Tibial nerve (tissue), 4 donors: ENCODE data around the gene MYO18B. TPM values are rescaled to one million over a fixed set of nuclear protein-coding genes. Genes with fewer than 3 reads are reported as not detected.

Experiments
- DNase-seq, 2 donors: peaks; one replicate each; pipeline ENCODE4 v3.0.0-alpha.2; 2019; ENCODE audit warnings: low spot score in 2 of 2
- H3K27ac ChIP-seq, 4 donors: fragments of 200-600 bp; sonication (generic) in 3 of 4; one replicate each; pipeline ENCODE4 v1.5.1; 2017 to 2019; ENCODE audit warnings: mild to moderate bottlenecking in 1 of 4
- H3K27me3 ChIP-seq, 2 donors: fragments of 200-600 bp; sonication (generic) in 1 of 2; one replicate each; pipeline versions ENCODE4 v1.5.1 to v1.6.0; 2017 to 2019
- H3K36me3 ChIP-seq, 3 donors: fragments of 200-600 bp; sonication (generic); one replicate each; pipeline ENCODE4 v1.5.1; 2018 to 2019
- H3K4me1 ChIP-seq, 4 donors: fragments of 200-600 bp; sonication (generic) in 3 of 4; one replicate each; pipeline ENCODE4 v1.5.1; 2017 to 2019
- H3K4me3 ChIP-seq, 4 donors: fragments of 200-600 bp; sonication (generic) in 3 of 4; one replicate each; pipeline ENCODE4 v1.5.1; 2017 to 2019; ENCODE audit warnings: mild to moderate bottlenecking in 1 of 4, moderate library complexity in 1 of 4
- H3K9me3 ChIP-seq, 4 donors: fragments of 200-600 bp; sonication (generic) in 3 of 4; one replicate each; pipeline ENCODE4 v1.5.1; 2017 to 2019
- CTCF ChIP-seq, 5 experiments: fragments of 200-600 bp in 3 of 5; fragments of 450-650 bp in 2 of 5; sonication (generic) in 3 of 5; IDR thresholded peaks; one replicate each; pipeline ENCODE4 v1.5.1; 2016 to 2019; ENCODE audit warnings: antibody characterized with exemption in 5 of 5, mild to moderate bottlenecking in 3 of 5, moderate library complexity in 2 of 5
- EP300 ChIP-seq, 2 donors: sonication (generic); formaldehyde crosslinking; IDR thresholded peaks; one replicate each; pipeline ENCODE4 v1.6.1; 2017; ENCODE audit warnings: antibody characterized with exemption in 2 of 2, mild to moderate bottlenecking in 1 of 2
- POLR2A ChIP-seq, 2 donors: fragments of 450-650 bp; IDR thresholded peaks; one replicate each; pipeline ENCODE4 v1.6.1; 2017; ENCODE audit warnings: antibody characterized with exemption in 2 of 2, mild to moderate bottlenecking in 2 of 2, moderate library complexity in 2 of 2
- WGBS, 2 donors: methylation state at CpG; one replicate each; pipeline ENCODE4 v1.1.5; 2018; 5-methylcytosine and 5-hydroxymethylcytosine counted together
- total RNA-seq, 4 donors: library from RNA; depleted of rRNA; stranded (reverse); fragments of >200 nt; gene quantifications; one replicate each; pipeline ENCODE4 v1.1.0, GENCODE V29; 2016

Gene MYO18B
- total RNA-seq, 4 donors from 2014 or later: under 0.01 TPM; not detected in 2

- Histone ChIP-seq H3K4me1 (no peaks in the 10 kb centered on the region), H3K36me3 (no peaks in the 10 kb centered on the region), H3K27me3 (peaks cover 0 to 4% of the 10 kb centered on the region in 2 donors), H3K4me3 (no peak overlapping the region), H3K27ac (no peak overlapping the region), H3K9me3 (no peaks in the 10 kb centered on the region)
- TF ChIP-seq CTCF (IDR thresholded peaks at IDR 0.05) (no peak), EP300 (IDR thresholded peaks at IDR 0.05) (no peak), POLR2A (IDR thresholded peaks at IDR 0.05) (no peak)
- WGBS, 2 donors: 63 to 65% methylated on average over 2 of the region's 2 CpGs
- no peak for DNase-seq
Measured at GRCh38 chr22:25908755-25909154, 166.8 kb downstream of the MYO18B start.

- Histone ChIP-seq H3K4me3 (no peak overlapping the region), H3K27ac (no peak overlapping the region), H3K9me3 (no peaks in the 10 kb centered on the region), H3K27me3 (no peaks in the 10 kb centered on the region), H3K4me1 (no peaks in the 10 kb centered on the region), H3K36me3 (no peaks in the 10 kb centered on the region)
- no peak for DNase-seq
- WGBS, 2 donors: 55 to 59% methylated on average over 7 of the region's 7 CpGs
- no peak for TF ChIP-seq CTCF (IDR thresholded peaks at IDR 0.05)
- no peak for TF ChIP-seq POLR2A (IDR thresholded peaks at IDR 0.05)
- TF ChIP-seq EP300 (IDR thresholded peaks at IDR 0.05): no peak
Measured at GRCh38 chr22:25909614-25910387, 167.8 kb downstream of the MYO18B start.

GRCh38 chr22:25911243-25911972, 169.4 kb downstream of the MYO18B start:
- Histone ChIP-seq H3K27me3 (no peaks in the 10 kb centered on the region), H3K4me3 (no peak overlapping the region), H3K4me1 (no peaks in the 10 kb centered on the region), H3K9me3 (no peaks in the 10 kb centered on the region), H3K36me3 (no peaks in the 10 kb centered on the region), H3K27ac (no peak overlapping the region)
- no peak for DNase-seq
- WGBS, 2 donors: 59 to 68% methylated on average over 6 to 7 of the region's 7 CpGs
- TF ChIP-seq EP300 (IDR thresholded peaks at IDR 0.05) (no peak), CTCF (IDR thresholded peaks at IDR 0.05) (no peak), POLR2A (IDR thresholded peaks at IDR 0.05) (no peak)

GRCh38 chr22:25919452-25919851, 177.5 kb downstream of the MYO18B start:
- 50 to 57% methylated on average over 4 of the region's 4 CpGs for WGBS, 2 donors
- no peak for DNase-seq
- no peaks in the 10 kb centered on the region for H3K27me3 ChIP-seq
- peaks cover 0 to 4% (median 0%) of the 10 kb centered on the region in 4 donors for H3K9me3 ChIP-seq
- H3K4me3 ChIP-seq: no peak overlapping the region
- H3K4me1 ChIP-seq: no peaks in the 10 kb centered on the region
- TF ChIP-seq POLR2A (IDR thresholded peaks at IDR 0.05) (no peak), CTCF (IDR thresholded peaks at IDR 0.05) (no peak), EP300 (IDR thresholded peaks at IDR 0.05) (no peak)
- no peak overlapping the region for H3K27ac ChIP-seq
- H3K36me3 ChIP-seq: no peaks in the 10 kb centered on the region

DNA sequence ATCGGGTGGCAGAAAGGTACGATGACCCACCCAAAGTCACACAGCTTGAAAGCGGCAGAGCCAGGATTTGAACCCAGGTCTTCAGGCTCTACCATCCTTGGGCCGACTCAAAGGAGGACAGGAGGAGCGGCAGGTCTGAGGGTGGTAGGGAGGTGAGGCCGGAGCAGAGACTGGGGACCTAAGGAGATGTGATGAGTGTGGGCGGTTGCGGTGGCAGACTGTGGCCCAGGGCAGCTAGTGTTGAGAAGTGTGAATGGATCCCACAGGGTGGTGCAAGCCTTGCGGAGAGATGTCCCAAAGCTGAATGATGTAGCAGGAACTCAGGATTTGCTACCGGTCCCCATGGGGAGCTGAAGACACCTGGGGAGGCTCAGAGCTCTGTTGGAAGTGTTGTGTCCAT, 180.2 kb downstream of the MYO18B start:
- no peaks in the 10 kb centered on the region for H3K4me1 ChIP-seq
- DNase-seq: no peak
- H3K27ac ChIP-seq: no peak overlapping the region
- H3K4me3 ChIP-seq: no peak overlapping the region
- no peaks in the 10 kb centered on the region for H3K27me3 ChIP-seq
- WGBS, 2 donors: 87 to 93% methylated on average over 10 of the region's 10 CpGs
- H3K36me3 ChIP-seq: no peaks in the 10 kb centered on the region
- no peaks in the 10 kb centered on the region for H3K9me3 ChIP-seq
- TF ChIP-seq POLR2A (IDR thresholded peaks at IDR 0.05) (no peak), EP300 (IDR thresholded peaks at IDR 0.05) (no peak), CTCF (IDR thresholded peaks at IDR 0.05) (no peak)
